HEK293 (cell line): ENCODE measurements around the gene STUB1.
A peak's percentile ranks its signal among the peaks of the same experiment; 100 is the strongest.

Experiments
- EGR2 ChIP-seq: fragments of 450-650 bp; formaldehyde crosslinking; IDR thresholded peaks from 2 replicates; pipeline ENCODE4 v1.5.1; 2016; ENCODE audit warnings: low read depth, missing biosample characterization, missing genetic modification characterization
- FEZF1 ChIP-seq: fragments of 450-650 bp; formaldehyde crosslinking; IDR thresholded peaks from 2 replicates; pipeline ENCODE4 v1.5.1; 2016; ENCODE audit warnings: missing biosample characterization, missing genetic modification characterization
- GLIS2 ChIP-seq: fragments of 450-650 bp; formaldehyde crosslinking; IDR thresholded peaks from 2 replicates; pipeline ENCODE4 v1.5.1; 2016; ENCODE audit warnings: missing biosample characterization, missing genetic modification characterization
- HOXD13 ChIP-seq: sonication (generic); formaldehyde crosslinking; IDR thresholded peaks from 2 replicates; pipeline ENCODE4 v1.8.0; 2022; ENCODE audit warnings: missing genetic modification reagents, borderline replicate concordance
- KLF8 ChIP-seq: fragments of 450-650 bp; formaldehyde crosslinking; IDR thresholded peaks from 2 replicates; pipeline ENCODE4 v1.5.1; 2016; ENCODE audit warnings: missing biosample characterization, missing genetic modification characterization
- KLF9 ChIP-seq: fragments of 450-650 bp; formaldehyde crosslinking; IDR thresholded peaks from 2 replicates; pipeline ENCODE4 v1.5.1; 2016; ENCODE audit warnings: missing biosample characterization, missing genetic modification characterization, low read depth
- MEIS1 ChIP-seq: sonication (generic); formaldehyde crosslinking; IDR thresholded peaks from 2 replicates; pipeline ENCODE4 v1.8.1; 2022; ENCODE audit warnings: missing genetic modification reagents, mild to moderate bottlenecking, borderline replicate concordance
- SP3 ChIP-seq: fragments of 450-650 bp; formaldehyde crosslinking; IDR thresholded peaks from 2 replicates; pipeline ENCODE4 v1.5.1; 2016; ENCODE audit warnings: missing biosample characterization, missing genetic modification characterization
- ZFP37 ChIP-seq: fragments of 450-650 bp; formaldehyde crosslinking; IDR thresholded peaks from 2 replicates; pipeline ENCODE4 v1.5.1; 2016; ENCODE audit warnings: missing biosample characterization, missing genetic modification characterization
- ZNF114 ChIP-seq: fragments of 450-650 bp; formaldehyde crosslinking; IDR thresholded peaks from 2 replicates; pipeline ENCODE4 v1.5.0; 2017; ENCODE audit warnings: missing biosample characterization, missing genetic modification characterization
- ZNF121 ChIP-seq: fragments of 450-650 bp; formaldehyde crosslinking; IDR thresholded peaks from 2 replicates; pipeline ENCODE4 v1.5.1; 2016; ENCODE audit warnings: missing biosample characterization, missing genetic modification characterization
- ZNF174 ChIP-seq: fragments of 450-650 bp; formaldehyde crosslinking; IDR thresholded peaks from 2 replicates; pipeline ENCODE4 v1.5.0; 2017; ENCODE audit warnings: missing biosample characterization, mild to moderate bottlenecking, missing genetic modification characterization
- ZNF239 ChIP-seq: fragments of 450-650 bp; formaldehyde crosslinking; IDR thresholded peaks from 2 replicates; pipeline ENCODE4 v1.5.1; 2016; ENCODE audit warnings: missing biosample characterization, missing genetic modification characterization
- ZNF248 ChIP-seq: fragments of 450-650 bp; formaldehyde crosslinking; IDR thresholded peaks from 2 replicates; pipeline ENCODE4 v1.5.1; 2017; ENCODE audit warnings: missing biosample characterization, missing genetic modification characterization
- ZNF404 ChIP-seq: fragments of 450-650 bp; formaldehyde crosslinking; IDR thresholded peaks from 2 replicates; pipeline ENCODE4 v1.5.1; 2017; ENCODE audit warnings: missing biosample characterization, missing genetic modification characterization
- ZNF423 ChIP-seq: fragments of 450-650 bp; formaldehyde crosslinking; IDR thresholded peaks from 2 replicates; pipeline ENCODE4 v1.5.1; 2016; ENCODE audit warnings: missing biosample characterization, missing genetic modification characterization
- ZNF521 ChIP-seq: fragments of 450-650 bp; formaldehyde crosslinking; IDR thresholded peaks from 2 replicates; pipeline ENCODE4 v1.5.1; 2017; ENCODE audit warnings: missing biosample characterization, mild to moderate bottlenecking, missing genetic modification characterization
- ZNF624 ChIP-seq: fragments of 450-650 bp; formaldehyde crosslinking; IDR thresholded peaks from 2 replicates; pipeline ENCODE4 v1.5.1; 2017; ENCODE audit warnings: missing biosample characterization, missing genetic modification characterization
- ZNF747 ChIP-seq: fragments of 450-650 bp; formaldehyde crosslinking; IDR thresholded peaks from 2 replicates; pipeline ENCODE4 v1.5.1; 2016; ENCODE audit warnings: missing biosample characterization, missing genetic modification characterization
- ZNF776 ChIP-seq: fragments of 450-650 bp; formaldehyde crosslinking; IDR thresholded peaks from 2 replicates; pipeline ENCODE4 v1.5.0; 2017; ENCODE audit warnings: missing biosample characterization, missing genetic modification characterization, borderline replicate concordance
- ZSCAN23 ChIP-seq: fragments of 450-650 bp; formaldehyde crosslinking; IDR thresholded peaks from 2 replicates; pipeline ENCODE4 v1.5.1; 2016; ENCODE audit warnings: missing biosample characterization, missing genetic modification characterization
- TF ChIP-seq, protein P1 (sequence below): fragments of 450-650 bp; formaldehyde crosslinking; IDR thresholded peaks from 2 replicates; pipeline ENCODE4 v1.5.1; 2016; ENCODE audit warnings: missing biosample characterization, missing genetic modification characterization, borderline replicate concordance
- TF ChIP-seq, protein P2 (sequence below): fragments of 450-650 bp; formaldehyde crosslinking; IDR thresholded peaks from 2 replicates; pipeline ENCODE4 v1.5.1; 2017; ENCODE audit warnings: missing biosample characterization, missing genetic modification characterization
- TF ChIP-seq, protein P3 (sequence below): fragments of 450-650 bp; formaldehyde crosslinking; IDR thresholded peaks from 2 replicates; pipeline ENCODE4 v1.5.1; 2016; ENCODE audit warnings: missing biosample characterization, missing genetic modification characterization
- TF ChIP-seq, protein P4 (sequence below): fragments of 450-650 bp; formaldehyde crosslinking; IDR thresholded peaks from 2 replicates; pipeline ENCODE4 v1.5.1; 2017; ENCODE audit warnings: missing biosample characterization, missing genetic modification characterization
- TF ChIP-seq, protein P5 (sequence below): fragments of 450-650 bp; formaldehyde crosslinking; IDR thresholded peaks from 2 replicates; pipeline ENCODE4 v1.5.1; 2016; ENCODE audit warnings: missing biosample characterization, missing genetic modification characterization

Gene STUB1

DNA sequence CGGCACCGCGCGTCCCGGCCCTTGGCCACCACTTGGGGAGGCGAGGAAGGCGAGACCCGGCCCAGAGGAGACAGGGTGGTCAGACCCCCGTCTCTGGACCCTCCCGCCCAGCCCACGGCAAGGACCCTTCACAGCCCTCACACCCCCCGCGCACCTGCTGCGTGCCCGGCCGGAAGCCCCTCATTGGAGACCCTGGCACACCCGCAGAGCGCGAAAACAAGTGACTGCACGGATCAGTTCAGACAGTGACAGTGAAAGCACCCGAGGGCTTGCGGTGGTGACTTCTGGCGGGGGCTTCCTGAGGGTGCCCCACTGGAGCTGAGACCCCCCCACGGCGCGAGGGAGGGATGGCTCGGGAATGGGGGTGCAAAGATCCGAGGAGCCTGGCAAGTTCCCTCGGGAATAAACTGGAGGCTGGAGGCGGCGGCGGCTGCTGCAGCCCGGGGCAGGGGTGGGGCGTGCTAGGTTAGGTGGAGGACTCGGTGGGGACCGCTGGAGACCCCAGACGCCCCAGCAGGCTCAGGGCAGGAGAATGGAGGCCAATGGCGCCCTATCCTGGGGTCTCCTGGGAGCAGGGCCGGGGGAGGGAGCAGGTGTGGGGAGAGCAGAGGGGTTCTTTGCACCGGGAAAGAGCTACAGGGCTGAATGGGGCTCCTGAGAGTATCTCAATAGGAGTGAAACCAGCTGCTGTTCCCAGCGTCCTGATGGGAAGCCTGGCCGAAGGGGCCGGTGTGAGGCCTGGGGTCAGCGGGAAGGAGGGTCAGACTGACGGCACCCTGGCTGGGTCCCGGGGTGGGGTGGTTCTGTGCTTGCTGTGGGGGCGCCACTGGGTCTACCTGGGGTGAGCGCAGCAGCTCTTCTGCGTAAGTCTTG lies 26.2 kb downstream of the STUB1 start (continued):
- TF ChIP-seq, protein P1, sequence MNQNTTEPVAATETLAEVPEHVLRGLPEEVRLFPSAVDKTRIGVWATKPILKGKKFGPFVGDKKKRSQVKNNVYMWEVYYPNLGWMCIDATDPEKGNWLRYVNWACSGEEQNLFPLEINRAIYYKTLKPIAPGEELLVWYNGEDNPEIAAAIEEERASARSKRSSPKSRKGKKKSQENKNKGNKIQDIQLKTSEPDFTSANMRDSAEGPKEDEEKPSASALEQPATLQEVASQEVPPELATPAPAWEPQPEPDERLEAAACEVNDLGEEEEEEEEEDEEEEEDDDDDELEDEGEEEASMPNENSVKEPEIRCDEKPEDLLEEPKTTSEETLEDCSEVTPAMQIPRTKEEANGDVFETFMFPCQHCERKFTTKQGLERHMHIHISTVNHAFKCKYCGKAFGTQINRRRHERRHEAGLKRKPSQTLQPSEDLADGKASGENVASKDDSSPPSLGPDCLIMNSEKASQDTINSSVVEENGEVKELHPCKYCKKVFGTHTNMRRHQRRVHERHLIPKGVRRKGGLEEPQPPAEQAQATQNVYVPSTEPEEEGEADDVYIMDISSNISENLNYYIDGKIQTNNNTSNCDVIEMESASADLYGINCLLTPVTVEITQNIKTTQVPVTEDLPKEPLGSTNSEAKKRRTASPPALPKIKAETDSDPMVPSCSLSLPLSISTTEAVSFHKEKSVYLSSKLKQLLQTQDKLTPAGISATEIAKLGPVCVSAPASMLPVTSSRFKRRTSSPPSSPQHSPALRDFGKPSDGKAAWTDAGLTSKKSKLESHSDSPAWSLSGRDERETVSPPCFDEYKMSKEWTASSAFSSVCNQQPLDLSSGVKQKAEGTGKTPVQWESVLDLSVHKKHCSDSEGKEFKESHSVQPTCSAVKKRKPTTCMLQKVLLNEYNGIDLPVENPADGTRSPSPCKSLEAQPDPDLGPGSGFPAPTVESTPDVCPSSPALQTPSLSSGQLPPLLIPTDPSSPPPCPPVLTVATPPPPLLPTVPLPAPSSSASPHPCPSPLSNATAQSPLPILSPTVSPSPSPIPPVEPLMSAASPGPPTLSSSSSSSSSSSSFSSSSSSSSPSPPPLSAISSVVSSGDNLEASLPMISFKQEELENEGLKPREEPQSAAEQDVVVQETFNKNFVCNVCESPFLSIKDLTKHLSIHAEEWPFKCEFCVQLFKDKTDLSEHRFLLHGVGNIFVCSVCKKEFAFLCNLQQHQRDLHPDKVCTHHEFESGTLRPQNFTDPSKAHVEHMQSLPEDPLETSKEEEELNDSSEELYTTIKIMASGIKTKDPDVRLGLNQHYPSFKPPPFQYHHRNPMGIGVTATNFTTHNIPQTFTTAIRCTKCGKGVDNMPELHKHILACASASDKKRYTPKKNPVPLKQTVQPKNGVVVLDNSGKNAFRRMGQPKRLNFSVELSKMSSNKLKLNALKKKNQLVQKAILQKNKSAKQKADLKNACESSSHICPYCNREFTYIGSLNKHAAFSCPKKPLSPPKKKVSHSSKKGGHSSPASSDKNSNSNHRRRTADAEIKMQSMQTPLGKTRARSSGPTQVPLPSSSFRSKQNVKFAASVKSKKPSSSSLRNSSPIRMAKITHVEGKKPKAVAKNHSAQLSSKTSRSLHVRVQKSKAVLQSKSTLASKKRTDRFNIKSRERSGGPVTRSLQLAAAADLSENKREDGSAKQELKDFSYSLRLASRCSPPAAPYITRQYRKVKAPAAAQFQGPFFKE = no peak
- TF ChIP-seq EGR2 (tag by site-specific recombination) = no peak
- TF ChIP-seq SP3 (tag by site-specific recombination) = no peak
- no peak for TF ChIP-seq ZNF174 (tag by site-specific recombination)
- TF ChIP-seq, protein P2, sequence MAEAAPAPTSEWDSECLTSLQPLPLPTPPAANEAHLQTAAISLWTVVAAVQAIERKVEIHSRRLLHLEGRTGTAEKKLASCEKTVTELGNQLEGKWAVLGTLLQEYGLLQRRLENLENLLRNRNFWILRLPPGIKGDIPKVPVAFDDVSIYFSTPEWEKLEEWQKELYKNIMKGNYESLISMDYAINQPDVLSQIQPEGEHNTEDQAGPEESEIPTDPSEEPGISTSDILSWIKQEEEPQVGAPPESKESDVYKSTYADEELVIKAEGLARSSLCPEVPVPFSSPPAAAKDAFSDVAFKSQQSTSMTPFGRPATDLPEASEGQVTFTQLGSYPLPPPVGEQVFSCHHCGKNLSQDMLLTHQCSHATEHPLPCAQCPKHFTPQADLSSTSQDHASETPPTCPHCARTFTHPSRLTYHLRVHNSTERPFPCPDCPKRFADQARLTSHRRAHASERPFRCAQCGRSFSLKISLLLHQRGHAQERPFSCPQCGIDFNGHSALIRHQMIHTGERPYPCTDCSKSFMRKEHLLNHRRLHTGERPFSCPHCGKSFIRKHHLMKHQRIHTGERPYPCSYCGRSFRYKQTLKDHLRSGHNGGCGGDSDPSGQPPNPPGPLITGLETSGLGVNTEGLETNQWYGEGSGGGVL (tag by site-specific recombination) = no peak
- TF ChIP-seq GLIS2 (tag by site-specific recombination) = peak; percentile 84
- TF ChIP-seq, protein P3, sequence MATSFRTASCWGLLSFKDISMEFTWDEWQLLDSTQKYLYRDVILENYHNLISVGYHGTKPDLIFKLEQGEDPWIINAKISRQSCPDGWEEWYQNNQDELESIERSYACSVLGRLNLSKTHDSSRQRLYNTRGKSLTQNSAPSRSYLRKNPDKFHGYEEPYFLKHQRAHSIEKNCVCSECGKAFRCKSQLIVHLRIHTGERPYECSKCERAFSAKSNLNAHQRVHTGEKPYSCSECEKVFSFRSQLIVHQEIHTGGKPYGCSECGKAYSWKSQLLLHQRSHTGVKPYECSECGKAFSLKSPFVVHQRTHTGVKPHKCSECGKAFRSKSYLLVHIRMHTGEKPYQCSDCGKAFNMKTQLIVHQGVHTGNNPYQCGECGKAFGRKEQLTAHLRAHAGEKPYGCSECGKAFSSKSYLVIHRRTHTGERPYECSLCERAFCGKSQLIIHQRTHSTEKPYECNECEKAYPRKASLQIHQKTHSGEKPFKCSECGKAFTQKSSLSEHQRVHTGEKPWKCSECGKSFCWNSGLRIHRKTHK (tag by site-specific recombination) = no peak
- no peak for TF ChIP-seq ZNF404 (tag by site-specific recombination)
- no peak for TF ChIP-seq ZNF747 (tag by site-specific recombination)
- no peak for TF ChIP-seq ZNF776 (tag by site-specific recombination)
- TF ChIP-seq KLF8 (tag by site-specific recombination) = no peak; the same call in 1 of the 2 replicates
- TF ChIP-seq KLF9 = no peak
- TF ChIP-seq ZNF624 (tag by site-specific recombination) = no peak
- TF ChIP-seq ZNF239 (tag by site-specific recombination) = no peak
- TF ChIP-seq ZNF114 (tag by site-specific recombination) = no peak
- TF ChIP-seq, protein P4, sequence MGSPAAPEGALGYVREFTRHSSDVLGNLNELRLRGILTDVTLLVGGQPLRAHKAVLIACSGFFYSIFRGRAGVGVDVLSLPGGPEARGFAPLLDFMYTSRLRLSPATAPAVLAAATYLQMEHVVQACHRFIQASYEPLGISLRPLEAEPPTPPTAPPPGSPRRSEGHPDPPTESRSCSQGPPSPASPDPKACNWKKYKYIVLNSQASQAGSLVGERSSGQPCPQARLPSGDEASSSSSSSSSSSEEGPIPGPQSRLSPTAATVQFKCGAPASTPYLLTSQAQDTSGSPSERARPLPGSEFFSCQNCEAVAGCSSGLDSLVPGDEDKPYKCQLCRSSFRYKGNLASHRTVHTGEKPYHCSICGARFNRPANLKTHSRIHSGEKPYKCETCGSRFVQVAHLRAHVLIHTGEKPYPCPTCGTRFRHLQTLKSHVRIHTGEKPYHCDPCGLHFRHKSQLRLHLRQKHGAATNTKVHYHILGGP (tag by site-specific recombination) = no peak
- no peak for TF ChIP-seq HOXD13
- TF ChIP-seq, protein P5, sequence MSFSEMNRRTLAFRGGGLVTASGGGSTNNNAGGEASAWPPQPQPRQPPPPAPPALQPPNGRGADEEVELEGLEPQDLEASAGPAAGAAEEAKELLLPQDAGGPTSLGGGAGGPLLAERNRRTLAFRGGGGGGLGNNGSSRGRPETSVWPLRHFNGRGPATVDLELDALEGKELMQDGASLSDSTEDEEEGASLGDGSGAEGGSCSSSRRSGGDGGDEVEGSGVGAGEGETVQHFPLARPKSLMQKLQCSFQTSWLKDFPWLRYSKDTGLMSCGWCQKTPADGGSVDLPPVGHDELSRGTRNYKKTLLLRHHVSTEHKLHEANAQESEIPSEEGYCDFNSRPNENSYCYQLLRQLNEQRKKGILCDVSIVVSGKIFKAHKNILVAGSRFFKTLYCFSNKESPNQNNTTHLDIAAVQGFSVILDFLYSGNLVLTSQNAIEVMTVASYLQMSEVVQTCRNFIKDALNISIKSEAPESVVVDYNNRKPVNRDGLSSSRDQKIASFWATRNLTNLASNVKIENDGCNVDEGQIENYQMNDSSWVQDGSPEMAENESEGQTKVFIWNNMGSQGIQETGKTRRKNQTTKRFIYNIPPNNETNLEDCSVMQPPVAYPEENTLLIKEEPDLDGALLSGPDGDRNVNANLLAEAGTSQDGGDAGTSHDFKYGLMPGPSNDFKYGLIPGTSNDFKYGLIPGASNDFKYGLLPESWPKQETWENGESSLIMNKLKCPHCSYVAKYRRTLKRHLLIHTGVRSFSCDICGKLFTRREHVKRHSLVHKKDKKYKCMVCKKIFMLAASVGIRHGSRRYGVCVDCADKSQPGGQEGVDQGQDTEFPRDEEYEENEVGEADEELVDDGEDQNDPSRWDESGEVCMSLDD = no peak; the same call in 1 of the 2 replicates
- no peak for TF ChIP-seq MEIS1 (CRISPR knock-in tag)
- no peak for TF ChIP-seq ZNF423 (tag by site-specific recombination)
- TF ChIP-seq ZNF521 = no peak
- TF ChIP-seq ZNF121 (tag by site-specific recombination) = no peak
- TF ChIP-seq ZSCAN23 (tag by site-specific recombination) = no peak
- TF ChIP-seq ZNF248 = no peak
- no peak for TF ChIP-seq FEZF1 (tag by site-specific recombination)
- no peak for TF ChIP-seq ZFP37 (tag by site-specific recombination)
